Amygdala (tissue), 56 donors: ENCODE measurements around the gene PIGU.
"Not testable (repeated sequence)": the region's sequence is repeated elsewhere in the genome, so short reads cannot be mapped to it uniquely, and the experiment has no call there.

Source experiments
- DNase-seq, 56 donors: peaks; one replicate each; lab custom pipeline; 2025; lab: John Stamatoyannopoulos, UW

The PIGU gene

DNA sequence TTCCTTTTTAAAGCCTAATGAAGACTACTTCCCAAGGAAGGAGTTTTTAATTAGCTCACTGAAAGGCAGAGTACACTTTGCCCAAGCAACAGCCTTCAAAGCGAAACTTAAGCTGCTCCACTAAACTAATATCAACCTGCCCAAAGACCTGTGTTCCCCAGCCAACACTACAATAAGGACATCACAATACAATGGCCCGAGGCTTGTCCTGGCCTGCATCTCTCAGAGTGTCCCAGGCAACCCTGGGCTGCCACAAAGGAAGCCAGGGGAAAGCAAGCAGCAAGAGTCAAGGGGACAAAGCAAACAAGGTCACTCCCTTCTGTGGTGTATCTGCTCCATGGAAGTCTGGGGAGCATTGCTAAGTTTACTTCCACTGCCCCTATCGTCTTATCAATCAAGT, 52.3 kb downstream of the PIGU start:
- peak in 1 of 56 donors; percentile 9 for DNase-seq

GRCh38 chr20:34622821-34623451, 54.0 kb downstream of the PIGU start:
- no peak for DNase-seq

DNA sequence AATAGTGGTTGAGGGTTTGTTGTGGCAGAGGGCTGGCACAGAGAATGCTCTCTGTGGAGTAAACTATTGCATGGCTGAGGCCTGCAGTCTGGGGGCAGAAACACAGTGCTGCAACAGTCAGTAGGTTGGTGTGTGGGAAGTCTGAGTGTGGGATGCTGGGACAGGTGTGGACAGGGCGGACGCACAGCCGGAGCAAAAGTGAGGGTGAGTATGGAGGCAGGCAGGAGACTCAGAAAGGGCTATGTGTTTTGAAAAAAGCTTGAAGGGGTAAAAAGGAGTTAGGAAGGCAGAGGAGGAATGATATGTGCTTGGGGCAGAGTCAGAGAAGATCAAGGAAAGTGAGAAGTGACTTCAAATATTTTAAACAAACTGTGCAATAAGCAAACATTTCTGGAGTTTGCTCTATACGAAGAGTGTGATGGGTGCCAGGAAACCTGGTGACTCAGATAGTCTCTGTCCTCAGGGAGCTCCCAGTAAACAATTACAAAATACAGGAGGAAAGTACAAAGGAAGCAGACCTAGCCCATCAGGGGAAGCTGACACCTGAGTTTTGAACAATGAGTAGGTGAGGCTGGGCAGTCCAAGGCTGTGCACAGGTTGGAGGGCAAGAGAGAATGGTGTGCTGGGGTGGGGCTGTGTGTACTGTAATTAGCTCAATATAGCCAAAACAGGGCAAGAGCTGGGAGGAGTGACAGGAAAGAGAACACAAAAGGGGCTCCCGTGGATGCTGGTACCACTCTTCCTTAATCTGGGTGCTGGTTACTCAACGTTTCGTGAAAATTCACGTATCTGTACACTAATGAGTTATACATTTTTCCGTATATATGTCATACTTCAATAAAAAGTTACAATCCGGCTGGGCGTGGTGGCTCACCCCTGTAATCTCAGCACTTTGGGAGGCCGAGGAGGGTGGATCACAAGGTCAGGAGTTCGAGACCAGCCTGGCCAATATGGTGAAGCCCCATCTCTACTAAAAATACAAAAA, 55.2 kb downstream of the PIGU start:
- no peak for DNase-seq

DNA sequence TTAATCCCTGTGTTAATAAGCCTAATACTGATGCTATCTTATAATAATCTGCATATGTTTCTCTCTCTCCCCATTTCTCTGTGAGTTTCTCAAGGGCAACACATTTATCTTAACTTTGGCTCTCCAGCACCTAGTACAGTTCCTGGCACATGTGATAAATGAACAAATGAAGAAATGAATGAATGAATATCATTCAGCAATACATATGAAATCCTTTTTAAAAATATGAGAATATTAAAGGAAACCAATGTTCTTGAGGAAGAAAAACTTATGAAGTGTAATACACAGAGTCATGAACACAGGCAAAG, 55.9 kb downstream of the PIGU start:
- DNase-seq, result no peak

DNA sequence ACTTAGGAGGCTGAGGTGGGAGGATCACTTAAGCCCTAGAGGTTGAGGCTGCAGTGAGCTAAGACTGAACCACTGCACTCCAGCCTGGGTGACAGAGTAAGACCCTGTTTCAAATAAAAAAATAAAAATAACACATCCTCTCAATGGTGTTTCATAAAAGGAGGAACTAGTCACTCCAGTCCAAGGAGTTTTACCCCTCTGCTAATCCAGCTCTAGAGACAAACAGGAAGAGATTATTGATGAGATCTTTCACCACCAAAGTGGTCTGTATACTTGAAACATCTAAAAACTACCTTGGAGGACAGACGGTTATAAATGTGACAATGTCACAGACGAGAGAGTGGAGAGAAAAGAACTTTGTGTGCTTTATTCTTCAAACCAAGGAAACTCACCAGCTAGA, 58.2 kb downstream of the PIGU start:
- no peak for DNase-seq

DNA sequence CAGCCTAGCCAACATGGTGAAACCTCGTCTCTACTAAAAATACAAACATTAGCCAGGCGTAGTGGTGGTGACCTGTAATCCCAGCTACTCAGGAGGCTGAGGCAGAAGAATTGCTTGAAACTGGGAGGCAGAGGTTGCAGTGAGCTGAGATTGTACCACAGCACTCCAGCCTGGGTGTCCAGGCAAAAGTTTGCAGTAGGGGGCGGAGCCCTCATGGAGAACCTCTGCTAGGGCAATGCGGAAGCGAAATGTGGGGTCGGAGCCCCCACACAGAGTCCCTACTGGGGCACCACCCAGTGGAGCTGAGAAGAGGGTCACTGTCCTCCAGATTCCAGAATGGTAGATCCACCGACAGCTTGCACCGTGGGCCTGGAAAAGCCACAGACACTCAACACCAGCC, 60.0 kb downstream of the PIGU start:
- DNase-seq, result not testable (repeated sequence)

DNA sequence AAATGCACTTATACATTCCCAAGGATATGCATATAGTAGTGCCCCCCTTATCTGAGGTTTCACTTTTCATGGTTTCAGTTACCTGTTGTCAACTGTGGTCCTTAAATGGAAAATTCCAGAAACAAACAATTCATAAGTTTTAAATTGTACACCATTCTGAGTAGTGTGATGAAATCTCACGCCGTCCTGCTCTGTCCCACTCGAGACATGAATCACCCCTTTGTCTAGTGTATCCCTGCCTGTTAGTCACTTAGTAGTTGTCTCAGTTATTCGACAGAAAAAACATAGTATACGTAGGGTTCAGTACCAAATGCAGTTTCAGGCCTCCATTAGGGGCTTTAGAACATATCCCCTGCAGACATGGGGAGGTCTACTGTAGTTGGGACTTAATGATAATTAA, 61.4 kb downstream of the PIGU start:
- peak in 11 of 56 donors; percentile 4 to 63 (median 16) for DNase-seq

- not testable (repeated sequence) for DNase-seq
Observed at GRCh38 chr20:34611976-34612375, 64.9 kb downstream of the PIGU start.

DNA sequence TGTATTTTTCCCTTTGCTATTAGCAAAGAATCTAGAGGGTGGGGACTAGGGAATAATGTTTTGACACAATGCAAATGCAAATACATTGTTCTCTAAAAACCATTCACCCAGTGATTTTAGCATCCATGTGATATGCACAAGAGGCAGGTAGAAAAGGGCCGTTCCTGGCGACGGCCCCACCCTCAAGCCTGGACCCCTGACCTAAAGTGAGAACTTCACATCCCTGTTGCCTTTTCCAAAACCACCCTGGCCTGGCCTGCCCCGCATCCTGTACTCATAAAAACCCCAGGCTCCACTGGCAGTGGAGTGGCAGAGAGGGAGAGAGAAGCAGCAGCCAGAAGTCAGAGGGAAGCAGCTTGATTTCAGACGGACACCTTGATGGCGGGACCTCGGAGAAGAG, 69.8 kb downstream of the PIGU start:
- no peak for DNase-seq

DNA sequence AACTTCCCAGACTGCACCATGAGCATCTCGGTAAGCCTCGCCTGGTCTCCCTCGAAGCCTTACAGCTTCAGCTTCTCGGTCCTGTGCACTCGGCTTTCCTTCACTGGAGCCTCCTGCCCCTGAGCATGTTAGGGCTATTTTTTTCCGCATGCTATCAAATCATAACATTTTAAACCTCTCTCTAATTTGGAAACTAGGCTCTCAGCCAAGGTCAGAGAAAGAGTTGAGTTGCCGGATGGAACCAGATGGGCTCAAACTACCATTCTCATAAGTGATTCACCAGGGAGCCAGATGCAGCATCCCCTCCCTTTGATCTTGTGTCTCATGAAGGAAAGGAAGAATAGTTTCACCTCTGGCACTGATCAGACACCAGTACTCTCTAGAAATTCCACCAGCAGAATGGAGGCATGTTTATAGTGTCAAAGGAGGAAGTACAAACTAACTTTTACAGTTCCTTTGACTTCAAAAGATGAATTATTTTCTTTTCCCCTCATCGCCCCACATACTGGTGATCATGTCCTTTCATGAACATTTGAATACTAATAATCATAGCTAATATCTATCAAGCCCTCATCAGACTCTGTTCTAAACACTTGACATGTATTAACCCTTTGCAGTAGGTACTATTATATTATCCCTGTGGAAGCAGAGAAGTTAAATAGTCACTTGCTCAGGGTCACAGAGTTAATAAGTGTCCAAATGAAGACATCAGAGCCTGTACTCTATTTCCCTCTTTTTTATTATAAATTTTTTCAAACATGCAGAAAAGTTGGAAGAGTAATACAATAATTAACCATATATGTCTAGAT, 71.7 kb downstream of the PIGU start:
- no peak for DNase-seq

DNA sequence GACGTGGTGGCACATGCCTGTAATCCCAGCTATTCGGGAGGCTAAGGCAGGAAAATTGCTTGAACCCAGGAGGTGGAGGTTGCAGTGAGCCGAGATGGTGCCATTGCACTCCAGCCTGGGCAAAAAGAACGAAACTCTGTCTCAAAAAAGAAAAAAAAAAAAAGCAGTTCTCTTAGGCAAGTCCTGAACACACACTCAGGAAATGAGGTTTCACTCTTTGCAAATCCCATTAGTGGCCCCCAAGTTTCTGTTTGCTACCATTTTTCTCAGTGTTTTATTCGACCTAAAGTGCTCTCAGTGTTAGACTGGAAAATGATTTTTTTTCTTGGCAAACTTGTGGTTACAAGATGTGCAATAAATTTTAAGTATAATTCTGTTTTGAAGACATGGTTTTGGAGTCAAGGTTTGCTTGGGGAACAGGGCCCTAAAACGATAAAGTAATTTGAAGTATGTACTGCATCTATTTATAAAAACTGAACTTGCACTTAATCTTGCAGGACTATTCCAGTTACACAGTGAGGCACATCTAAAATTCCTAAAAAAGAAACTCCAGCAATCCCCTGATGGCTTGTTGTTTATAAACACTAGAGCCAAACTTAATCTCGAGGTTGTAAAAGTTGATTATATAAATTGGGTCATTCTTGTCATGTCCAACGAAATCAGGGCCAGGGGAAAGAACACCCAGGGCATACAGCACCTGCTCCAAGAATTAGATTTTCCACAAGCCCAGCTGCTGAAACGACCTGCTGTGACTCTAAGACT, 75.8 kb downstream of the PIGU start:
- DNase-seq, result no peak

DNA sequence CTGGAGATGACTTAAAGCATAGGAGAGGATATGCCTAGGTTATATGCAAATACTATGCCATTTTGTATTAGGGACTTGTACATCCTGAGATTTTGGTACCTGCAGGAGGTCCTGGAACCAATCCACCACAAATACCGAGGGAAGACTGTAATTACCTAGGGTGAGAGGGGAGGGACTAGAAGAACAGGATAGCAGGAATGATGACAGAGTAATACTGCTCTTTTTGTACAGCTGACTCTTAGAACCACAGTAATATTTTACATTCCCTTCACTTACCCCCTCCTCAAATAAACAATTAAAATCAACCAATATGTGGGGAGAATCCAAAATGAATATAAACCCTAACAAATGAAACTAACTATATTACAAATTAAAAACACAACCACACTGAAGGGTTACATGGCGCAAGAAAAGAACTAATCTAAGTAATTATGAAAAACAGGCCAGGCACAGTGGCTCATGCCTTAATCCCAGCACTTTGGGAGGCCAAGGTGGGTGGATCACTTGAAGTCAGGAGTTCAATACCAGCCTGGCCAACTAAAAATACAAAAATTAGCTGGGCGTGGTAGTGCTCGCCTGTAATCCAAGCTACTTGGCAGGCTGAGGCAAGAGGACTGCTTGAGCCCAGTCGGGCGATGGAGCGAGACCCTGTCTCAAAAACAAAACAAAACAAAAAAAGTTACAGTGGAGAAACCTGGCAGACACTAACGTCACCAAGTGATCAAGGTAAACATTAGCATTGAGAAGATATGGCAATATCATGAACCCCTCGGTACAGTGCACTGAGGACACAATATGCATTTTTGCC, 81.3 kb downstream of the PIGU start:
- no peak for DNase-seq

DNA sequence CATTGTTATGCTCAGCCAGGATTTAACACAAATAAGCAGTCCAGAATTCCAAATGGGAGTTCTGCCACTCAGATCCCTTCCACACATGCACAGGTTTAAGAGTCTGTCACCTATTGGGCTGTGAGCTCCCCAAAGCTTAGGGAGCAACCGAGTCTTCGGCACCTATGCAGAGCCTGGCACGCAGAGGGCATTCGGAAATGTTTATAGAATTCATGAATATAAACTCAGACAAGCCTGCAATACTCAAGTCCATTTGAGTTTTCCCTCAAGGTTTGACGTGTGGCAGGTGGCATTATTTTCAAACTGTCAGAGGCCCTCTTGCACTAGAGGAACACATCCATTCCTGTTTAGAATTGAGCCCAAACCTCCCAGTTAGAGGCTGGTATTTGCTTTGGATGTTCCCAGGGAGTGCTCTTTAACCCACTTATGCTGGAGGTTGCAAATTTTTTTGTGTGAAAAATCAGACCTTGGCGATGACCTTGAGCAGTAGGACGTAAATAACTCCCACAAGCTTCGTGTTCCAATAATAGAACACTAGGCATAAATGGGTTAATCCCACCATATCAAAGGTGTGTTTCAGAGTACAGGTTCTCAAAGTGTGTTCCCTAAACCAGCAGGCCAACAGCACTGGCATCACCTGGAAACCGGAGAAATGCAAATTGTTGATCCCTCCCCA, 90.3 kb downstream of the PIGU start:
- DNase-seq, result no peak

DNA sequence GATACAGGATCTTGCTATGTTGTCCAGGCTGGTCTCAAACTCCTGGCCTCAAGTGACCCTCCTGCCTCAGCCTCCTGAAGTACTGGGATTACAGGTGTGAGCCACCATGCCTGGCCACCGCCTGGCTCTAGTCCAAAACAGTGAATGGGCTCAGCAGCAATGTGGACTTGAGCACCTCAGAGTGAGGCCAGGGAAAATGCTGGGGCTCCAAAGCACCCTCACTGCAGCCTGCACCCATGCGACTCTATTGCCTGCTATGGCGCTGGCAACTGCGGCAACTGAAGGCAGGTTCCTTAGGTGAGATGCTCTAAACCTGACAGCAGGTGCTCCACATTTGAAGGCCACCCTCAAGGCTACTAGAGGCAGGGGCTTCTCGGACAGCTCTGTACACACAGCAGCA, 91.9 kb downstream of the PIGU start:
- no peak for DNase-seq

DNA sequence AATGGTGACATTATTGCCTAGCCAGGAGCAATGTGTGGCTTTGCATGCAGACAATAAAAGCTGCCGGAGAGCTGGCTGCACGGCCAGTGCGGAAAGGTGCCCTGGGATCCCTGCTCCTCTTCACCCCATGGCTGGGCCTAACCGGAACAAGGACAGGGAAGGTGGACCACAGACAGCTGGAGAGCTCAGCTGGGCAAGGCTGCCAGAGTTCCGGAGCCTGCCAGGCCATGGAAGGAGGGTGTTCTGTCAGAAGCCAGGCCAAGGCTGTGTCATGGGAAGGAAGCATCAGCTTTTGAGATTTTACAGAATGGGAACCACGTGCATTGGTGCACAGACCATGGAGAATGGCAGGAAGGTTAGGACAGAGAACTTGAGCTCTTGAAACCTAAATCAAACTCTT, 93.3 kb downstream of the PIGU start:
- no peak for DNase-seq

GRCh38 chr20:34582911-34583310, 94.0 kb downstream of the PIGU start:
- DNase-seq, result no peak

GRCh38 chr20:34582221-34582620, 94.7 kb downstream of the PIGU start:
- DNase-seq, result no peak

DNA sequence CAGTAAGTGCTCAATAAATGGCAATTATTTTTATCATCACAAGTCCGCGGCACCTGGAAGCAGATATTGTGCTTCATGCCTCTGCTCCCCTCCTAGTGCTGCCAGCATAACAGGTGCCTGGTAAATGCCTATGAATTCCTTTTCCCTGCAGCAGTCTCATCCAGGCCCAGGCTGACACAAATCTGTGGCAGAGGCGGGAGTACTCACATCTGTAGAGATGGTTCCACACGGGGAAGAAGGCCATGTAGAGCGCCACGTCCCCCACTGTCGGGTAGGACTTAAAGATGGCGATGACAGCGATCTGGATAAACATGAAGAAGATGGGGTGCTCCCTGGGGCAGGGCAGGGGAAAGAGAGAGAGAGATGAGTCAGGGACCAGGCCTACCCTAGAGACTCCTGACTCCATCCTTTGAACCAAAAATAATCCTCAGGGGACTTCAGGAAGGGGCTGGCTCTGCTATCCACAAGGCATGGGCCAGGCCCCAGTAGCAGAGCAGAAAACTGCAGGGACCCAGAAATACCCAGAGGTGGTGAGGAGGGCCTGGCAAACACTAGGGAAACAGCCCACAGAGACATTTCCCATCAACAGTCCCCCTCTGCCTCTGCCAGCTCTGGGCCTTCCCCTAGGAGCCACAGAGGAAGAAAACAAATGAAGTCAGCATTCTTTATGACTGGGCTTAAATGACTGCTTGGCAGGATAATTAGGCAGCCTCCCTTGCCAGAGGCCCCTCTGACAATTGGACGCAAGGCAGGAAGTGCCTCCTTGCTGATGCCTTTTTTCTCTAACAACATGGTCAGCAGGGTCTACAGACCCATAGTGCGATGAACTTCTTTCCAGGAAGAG, 95.3 kb downstream of the PIGU start:
- peak in 26 of 56 donors; percentile 14 to 67 (median 32) for DNase-seq
